Measurements from ENCODE around the gene HNRNPAB.
"Not testable (repeated sequence)": the region's sequence is repeated elsewhere in the genome, so short reads cannot be mapped to it uniquely, and the experiment has no call there.

HNRNPAB gene

GRCh38 chr5:178247481-178248456 is 43.4 kb downstream of the HNRNPAB start:
- DNase-seq, result no peak

- DNase-seq, result no peak
Observed at GRCh38 chr5:178248750-178249149, 44.4 kb downstream of the HNRNPAB start.

- no peak for DNase-seq
Observed at GRCh38 chr5:178249191-178249989, 45.1 kb downstream of the HNRNPAB start.

- no peak for DNase-seq
Observed at GRCh38 chr5:178250263-178250662, 45.9 kb downstream of the HNRNPAB start.

GRCh38 chr5:178252258-178252657 is 47.9 kb downstream of the HNRNPAB start:
- DNase-seq, result no peak

- not testable (repeated sequence) for DNase-seq
Observed at GRCh38 chr5:178253632-178254031, 49.3 kb downstream of the HNRNPAB start.

- DNase-seq, result no peak
Observed at GRCh38 chr5:178256746-178257145, 52.4 kb downstream of the HNRNPAB start.

- DNase-seq, result no peak
Observed at GRCh38 chr5:178257650-178258049, 53.3 kb downstream of the HNRNPAB start.

- no peak for DNase-seq
Observed at GRCh38 chr5:178259623-178260536, 55.5 kb downstream of the HNRNPAB start.
